HepG2 (cell line): ENCODE data around the gene JPH4. TPM values are rescaled to one million over a fixed set of nuclear protein-coding genes. Genes with fewer than 3 reads are reported as not detected.
A peak's percentile ranks its signal among the peaks of the same experiment; 100 is the strongest.

ENCODE experiments used
- ATAC-seq: fragments of 200-7000 bp; cut with Tn5 transposase; 3 replicates; pipeline ENCODE4 v1.9.1; 2020; ENCODE audit warnings: mild to moderate bottlenecking, moderate library complexity
- BruUV-seq: library from RNA; stranded (reverse); fragments of 400-500 nt; replicated peaks from 2 replicates; lab custom pipeline; 2021; lab: Mats Ljungman, UMichigan
- CTCF ChIA-PET: fragments of 300-600 bp; formaldehyde crosslinking; extraction: SDS; loops from one replicate; lab custom pipeline; 2021; ENCODE audit warnings: low total read pairs, inconsistent platforms, low intra/inter-chr PET ratio; lab: Yijun Ruan, JAX
- POLR2A ChIA-PET: fragments of 350-600 bp; sonication (Branson Sonifier 250); formaldehyde crosslinking; loops from one replicate; lab custom pipeline; 2020; ENCODE audit warnings: antibody characterized with exemption, inconsistent platforms; lab: Yijun Ruan, JAX
- DNase-seq: peaks from one replicate; pipeline ENCODE4 v3.0.0-alpha.2; 2015; ENCODE audit warnings: low spot score
- FAIRE-seq: peaks from 3 replicates; lab custom pipeline; 2011; peaks lifted over from hg19 to GRCh38; lab: Jason Lieb, UNC
- H2AFZ ChIP-seq: one replicate; pipeline ENCODE4 v1.6.1; 2011; ENCODE audit warnings: low read length, inconsistent platforms
- H3K27ac ChIP-seq: fragments of 300-600 bp; 3 replicates; pipeline ENCODE4 v1.8.0; 2011; ENCODE audit warnings: mixed run types, mild to moderate bottlenecking, mixed read lengths, low read length, inconsistent platforms; ENCODE audit not compliant: insufficient read depth; ENCODE audit errors: extremely low read length
- H3K27me3 ChIP-seq, 2 experiments: fragments of 200-600 bp in 1 of 2; 2 replicates in 1 of 2; 3 replicates in 1 of 2; pipeline versions ENCODE4 v1.6.0 to v1.8.0; 2011; ENCODE audit warnings: low read length in 2 of 2, mild to moderate bottlenecking in 2 of 2, moderate library complexity in 2 of 2, inconsistent platforms in 1 of 2; ENCODE audit not compliant: insufficient read depth in 2 of 2, control insufficient read depth in 1 of 2
- H3K36me3 ChIP-seq, 2 experiments: fragments of 200-600 bp in 1 of 2; replicated peaks in 1 of 2; 2 replicates in 1 of 2; 3 replicates in 1 of 2; pipeline versions ENCODE4 v1.5.1 to v1.8.0; 2011; ENCODE audit warnings: low read length in 2 of 2, inconsistent platforms in 1 of 2; ENCODE audit not compliant: insufficient read depth in 2 of 2, control insufficient read depth in 1 of 2
- H3K4me1 ChIP-seq: 2 replicates; pipeline ENCODE4 v1.5.1; 2012; ENCODE audit warnings: low read length, inconsistent platforms; ENCODE audit not compliant: insufficient read depth
- H3K4me2 ChIP-seq: 2 replicates; pipeline ENCODE4 v1.6.0; 2011; ENCODE audit warnings: low read depth, low read length, inconsistent platforms
- H3K4me3 ChIP-seq, 3 experiments: fragments of 200-600 bp in 1 of 3; sonication (generic), shearing (Covaris generic) in 1 of 3; replicated peaks in 1 of 3; 2 replicates each; pipeline ENCODE4 v1.5.1; 2011 to 2016; ENCODE audit warnings: low read length in 3 of 3, inconsistent platforms in 2 of 3, low read depth in 2 of 3, mild to moderate bottlenecking in 2 of 3, control low read depth in 1 of 3, mixed read lengths in 1 of 3; ENCODE audit not compliant: insufficient read depth in 1 of 3
- H3K79me2 ChIP-seq: one replicate; pipeline ENCODE4 v1.6.1; 2011; ENCODE audit warnings: low read length, inconsistent platforms; ENCODE audit not compliant: insufficient read depth
- H3K9ac ChIP-seq: 2 replicates; pipeline ENCODE4 v1.6.0; 2011; ENCODE audit warnings: mild to moderate bottlenecking, low read depth, low read length, inconsistent platforms; ENCODE audit not compliant: insufficient read depth
- H3K9me3 ChIP-seq: 2 replicates; pipeline ENCODE4 v1.5.1; 2012; ENCODE audit warnings: mild to moderate bottlenecking, low read length
- H4K20me1 ChIP-seq: 2 replicates; pipeline ENCODE4 v1.6.0; 2011; ENCODE audit warnings: inconsistent platforms, mild to moderate bottlenecking, low read length, moderate library complexity; ENCODE audit not compliant: insufficient read depth
- ATM ChIP-seq: fragments of 450-650 bp; IDR thresholded peaks from 2 replicates; pipeline ENCODE4 v1.7.1; 2017; ENCODE audit warnings: mild to moderate bottlenecking, borderline replicate concordance
- BRF2 ChIP-seq: sonication (generic); formaldehyde crosslinking; IDR thresholded peaks from 2 replicates; pipeline ENCODE4 v1.8.1; 2022; ENCODE audit warnings: mild to moderate bottlenecking, missing genetic modification reagents
- GATAD2A ChIP-seq: IDR thresholded peaks from 2 replicates; pipeline ENCODE4 v1.6.1; 2016
- PHF8 ChIP-seq: sonication (generic); formaldehyde crosslinking; IDR thresholded peaks from 2 replicates; pipeline ENCODE4 v1.5.0; 2020; ENCODE audit warnings: missing genetic modification reagents
- RFX1 ChIP-seq: fragments of 450-650 bp; IDR thresholded peaks from 2 replicates; pipeline ENCODE4 v1.6.1; 2017
- SOX13 ChIP-seq, 3 experiments: fragments of 450-650 bp in 1 of 3; sonication (generic) in 1 of 3; formaldehyde crosslinking in 1 of 3; IDR thresholded peaks in 2 of 3; conservative IDR thresholded peaks in 1 of 3; 2 replicates each; pipeline versions ENCODE4 v1.5.0 to v1.6.1; 2016 to 2020; ENCODE audit warnings: antibody characterized with exemption in 1 of 3, mild to moderate bottlenecking in 1 of 3, missing compliant biosample characterization in 1 of 3, missing genetic modification reagents in 1 of 3, moderate library complexity in 1 of 3
- SOX5 ChIP-seq: IDR thresholded peaks from 2 replicates; pipeline ENCODE4 v1.6.1; 2016; ENCODE audit warnings: borderline replicate concordance
- TBX2 ChIP-seq: sonication (generic); formaldehyde crosslinking; IDR thresholded peaks from 2 replicates; pipeline ENCODE4 v1.5.0; 2020; ENCODE audit warnings: missing genetic modification reagents, mild to moderate bottlenecking, borderline replicate concordance
- ZBTB7B ChIP-seq: sonication (generic); formaldehyde crosslinking; IDR thresholded peaks from 2 replicates; pipeline ENCODE4 v1.4.0; 2020; ENCODE audit warnings: missing genetic modification reagents
- ZFP41 ChIP-seq: sonication (generic); formaldehyde crosslinking; IDR thresholded peaks from 2 replicates; pipeline ENCODE4 v1.4.0; 2020; ENCODE audit warnings: mild to moderate bottlenecking, missing genetic modification reagents, borderline replicate concordance
- ZFYVE20 ChIP-seq: sonication (generic); formaldehyde crosslinking; IDR thresholded peaks from 2 replicates; pipeline ENCODE4 v1.8.0; 2023; ENCODE audit warnings: low read depth, mild to moderate bottlenecking, moderate library complexity, missing genetic modification reagents, borderline replicate concordance
- ZNF550 ChIP-seq: sonication (generic); formaldehyde crosslinking; IDR thresholded peaks from 2 replicates; pipeline ENCODE4 v1.4.0; 2020; ENCODE audit warnings: mild to moderate bottlenecking, missing genetic modification reagents, borderline replicate concordance
- ZSCAN25 ChIP-seq: sonication (generic); formaldehyde crosslinking; IDR thresholded peaks from 2 replicates; pipeline ENCODE4 v1.8.0; 2022; ENCODE audit warnings: mild to moderate bottlenecking, missing genetic modification reagents
- WGBS: methylation state at CpG from one replicate; pipeline ENCODE4 v1.1.6; 2017; ENCODE audit warnings: low lambda C conversion rate; 5-methylcytosine and 5-hydroxymethylcytosine counted together
- in situ Hi-C: cut with HindIII; loops from 2 replicates; pipeline ENCODE4 v1.10.0; 2017; ENCODE audit warnings: low pct_unique_long_range_greater_than_20kb; ENCODE audit not compliant: extremely low pct_ligation_motif_present
- intact Hi-C: fragments of 100-400 bp; cut with micrococcal nuclease; formaldehyde crosslinking; loops from one replicate; pipeline ENCODE4 v1.10.0; 2022; ENCODE audit not compliant: unreplicated experiment
- polyA plus RNA-seq, 8 experiments: library from polyadenylated mRNA; depleted of rRNA in 3 of 8; stranded (reverse) in 7 of 8; unstranded in 1 of 8; fragments of >200 nt; fragmentation: Illumina TruSeq in 4 of 8; extraction: Trizol in 4 of 8; gene quantifications; 2 replicates each; pipeline versions ENCODE4 v1.2.1 to v1.2.3, GENCODE V29; 2011 to 2016; ENCODE audit warnings: low read depth in 4 of 8, missing spikeins in 1 of 8, mixed read lengths in 1 of 8; ENCODE audit not compliant: insufficient read depth in 1 of 8
- total RNA-seq, 5 experiments: library from RNA; depleted of rRNA; stranded (reverse); fragments of >200 nt; fragmentation: Illumina TruSeq; extraction: Trizol; gene quantifications; 2 replicates each; pipeline ENCODE4 v1.2.3, GENCODE V29; 2016; ENCODE audit warnings: low read depth in 1 of 5
- TF ChIP-seq, protein P1 (sequence below): sonication (generic); formaldehyde crosslinking; IDR thresholded peaks from 2 replicates; pipeline ENCODE4 v1.5.1; 2020; ENCODE audit warnings: mild to moderate bottlenecking, missing genetic modification reagents, borderline replicate concordance
- TF ChIP-seq, protein P2 (sequence below): sonication (generic); formaldehyde crosslinking; IDR thresholded peaks from 2 replicates; pipeline ENCODE4 v1.5.0; 2020; ENCODE audit warnings: missing genetic modification reagents
- TF ChIP-seq, protein P3 (sequence below): sonication (generic); formaldehyde crosslinking; IDR thresholded peaks from 2 replicates; pipeline ENCODE4 v1.4.0; 2020; ENCODE audit warnings: mild to moderate bottlenecking, missing genetic modification reagents

JPH4 gene
- total and polyA plus RNA-seq, 2 of the 13 experiments (the other 11 are each of a cell fraction or from before 2014, with no cell fraction given), result 0.08 to 0.22 TPM

- 26% methylated on average over 7 of the region's 7 CpGs for WGBS
- POLR2A ChIA-PET, result interaction anchor here (0.6 to 6.5 kb wide), 7 partner anchors 11 to 248 kb away, joined by 3 to 113 read pairs (median 23); partner anchors contain the start of genes DHRS2, PABPN1 and THTPA
- no peak for FAIRE-seq
- TF ChIP-seq ATM, result peak; percentile 81; the same call in 1 of the 2 replicates
- no peak for TF ChIP-seq ZNF550 (CRISPR knock-in tag)
- TF ChIP-seq PHF8, result no peak
- peak; percentile 36; the same call in 1 of the 2 replicates for TF ChIP-seq TBX2 (CRISPR knock-in tag)
- TF ChIP-seq ZFYVE20, result no peak
- peak; percentile 21 for TF ChIP-seq GATAD2A (CRISPR knock-in tag)
- TF ChIP-seq BRF2 (CRISPR knock-in tag), result no peak
- TF ChIP-seq RFX1, result peak; percentile 23; the same call in 1 of the 2 replicates
- TF ChIP-seq SOX5, result no peak
- no peak for TF ChIP-seq ZSCAN25
- no peak for TF ChIP-seq SOX13 (IDR thresholded peaks at IDR 0.05)
- no peak for TF ChIP-seq SOX13 (CRISPR knock-in tag; conservative IDR thresholded peaks at IDR 0.05 in 1 of 2, IDR thresholded peaks at IDR 0.05 in 1 of 2)
- peak; percentile 60; the same call in 1 of the 2 replicates for TF ChIP-seq ZBTB7B
- TF ChIP-seq, protein P1, sequence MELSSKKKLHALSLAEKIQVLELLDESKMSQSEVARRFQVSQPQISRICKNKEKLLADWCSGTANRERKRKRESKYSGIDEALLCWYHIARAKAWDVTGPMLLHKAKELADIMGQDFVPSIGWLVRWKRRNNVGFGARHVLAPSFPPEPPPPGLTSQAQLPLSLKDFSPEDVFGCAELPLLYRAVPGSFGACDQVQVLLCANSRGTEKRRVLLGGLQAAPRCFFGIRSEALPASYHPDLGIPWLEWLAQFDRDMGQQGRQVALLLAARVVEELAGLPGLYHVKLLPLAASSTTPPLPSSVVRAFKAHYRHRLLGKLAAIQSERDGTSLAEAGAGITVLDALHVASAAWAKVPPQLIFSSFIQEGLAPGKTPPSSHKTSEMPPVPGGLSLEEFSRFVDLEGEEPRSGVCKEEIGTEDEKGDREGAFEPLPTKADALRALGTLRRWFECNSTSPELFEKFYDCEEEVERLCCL (CRISPR knock-in tag), result no peak
- TF ChIP-seq, protein P2, sequence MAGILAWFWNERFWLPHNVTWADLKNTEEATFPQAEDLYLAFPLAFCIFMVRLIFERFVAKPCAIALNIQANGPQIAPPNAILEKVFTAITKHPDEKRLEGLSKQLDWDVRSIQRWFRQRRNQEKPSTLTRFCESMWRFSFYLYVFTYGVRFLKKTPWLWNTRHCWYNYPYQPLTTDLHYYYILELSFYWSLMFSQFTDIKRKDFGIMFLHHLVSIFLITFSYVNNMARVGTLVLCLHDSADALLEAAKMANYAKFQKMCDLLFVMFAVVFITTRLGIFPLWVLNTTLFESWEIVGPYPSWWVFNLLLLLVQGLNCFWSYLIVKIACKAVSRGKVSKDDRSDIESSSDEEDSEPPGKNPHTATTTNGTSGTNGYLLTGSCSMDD (CRISPR knock-in tag), result no peak
- TF ChIP-seq, protein P3, sequence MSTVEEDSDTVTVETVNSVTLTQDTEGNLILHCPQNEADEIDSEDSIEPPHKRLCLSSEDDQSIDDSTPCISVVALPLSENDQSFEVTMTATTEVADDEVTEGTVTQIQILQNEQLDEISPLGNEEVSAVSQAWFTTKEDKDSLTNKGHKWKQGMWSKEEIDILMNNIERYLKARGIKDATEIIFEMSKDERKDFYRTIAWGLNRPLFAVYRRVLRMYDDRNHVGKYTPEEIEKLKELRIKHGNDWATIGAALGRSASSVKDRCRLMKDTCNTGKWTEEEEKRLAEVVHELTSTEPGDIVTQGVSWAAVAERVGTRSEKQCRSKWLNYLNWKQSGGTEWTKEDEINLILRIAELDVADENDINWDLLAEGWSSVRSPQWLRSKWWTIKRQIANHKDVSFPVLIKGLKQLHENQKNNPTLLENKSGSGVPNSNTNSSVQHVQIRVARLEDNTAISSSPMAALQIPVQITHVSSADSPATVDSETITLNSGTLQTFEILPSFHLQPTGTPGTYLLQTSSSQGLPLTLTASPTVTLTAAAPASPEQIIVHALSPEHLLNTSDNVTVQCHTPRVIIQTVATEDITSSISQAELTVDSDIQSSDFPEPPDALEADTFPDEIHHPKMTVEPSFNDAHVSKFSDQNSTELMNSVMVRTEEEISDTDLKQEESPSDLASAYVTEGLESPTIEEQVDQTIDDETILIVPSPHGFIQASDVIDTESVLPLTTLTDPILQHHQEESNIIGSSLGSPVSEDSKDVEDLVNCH, result no peak
- 0 out of 2 replicates have a peak, but pooled peaks have one; percentile 76 for TF ChIP-seq ZFP41 (CRISPR knock-in tag)
Measured at GRCh38 chr14:23569443-23570151, 9.0 kb downstream of the JPH4 start.

More at GRCh38 chr14:23569443-23570151, 9.0 kb downstream of the JPH4 start:
- Histone ChIP-seq H3K4me1 (peaks cover 62% of the 10 kb centered on the region), H3K4me2 (peak overlapping the region; percentile 52), H3K27me3 (peaks cover 2 to 8% of the 10 kb centered on the region in 2 experiments; a peak in 2 of 5 replicates), H3K27ac (no peak overlapping the region), H3K36me3 (peaks cover 11 to 18% of the 10 kb centered on the region in 2 experiments), H3K9ac (peak overlapping the region; percentile 2; the same call in 1 of the 2 replicates), H2AFZ (no peak overlapping the region), H3K9me3 (no peaks in the 10 kb centered on the region), H3K79me2 (peaks cover 7% of the 10 kb centered on the region), H3K4me3 (peak overlapping the region in 1 of 3 experiments; percentile 13; a peak in 1 of 6 replicates), H4K20me1 (no peaks in the 10 kb centered on the region)
- CTCF ChIA-PET, result interaction anchor here (1.9 kb wide), 1 partner anchor 92 kb away, joined by 5 read pairs; no protein-coding TSS in a partner anchor
- BruUV-seq, result no TSS peak
- peak; percentile 84 for DNase-seq
- peak; percentile 52 for ATAC-seq
- in situ Hi-C loops, result no loop called here
- intact Hi-C loops, result loop anchor here (5.0 kb wide), 1 partner anchor 343 kb away; no protein-coding TSS in a partner anchor
